ENCODE results near the gene ANAPC16. TPM values are rescaled to one million over a fixed set of nuclear protein-coding genes. Genes with fewer than 3 reads are reported as not detected.
A peak's percentile ranks its signal among the peaks of the same experiment; 100 is the strongest.
"Not testable (repeated sequence)": the region's sequence is repeated elsewhere in the genome, so short reads cannot be mapped to it uniquely, and the experiment has no call there.

ANAPC16 gene
- total RNA-seq = 43.3 and 69.7 TPM in 2 replicates

DNA sequence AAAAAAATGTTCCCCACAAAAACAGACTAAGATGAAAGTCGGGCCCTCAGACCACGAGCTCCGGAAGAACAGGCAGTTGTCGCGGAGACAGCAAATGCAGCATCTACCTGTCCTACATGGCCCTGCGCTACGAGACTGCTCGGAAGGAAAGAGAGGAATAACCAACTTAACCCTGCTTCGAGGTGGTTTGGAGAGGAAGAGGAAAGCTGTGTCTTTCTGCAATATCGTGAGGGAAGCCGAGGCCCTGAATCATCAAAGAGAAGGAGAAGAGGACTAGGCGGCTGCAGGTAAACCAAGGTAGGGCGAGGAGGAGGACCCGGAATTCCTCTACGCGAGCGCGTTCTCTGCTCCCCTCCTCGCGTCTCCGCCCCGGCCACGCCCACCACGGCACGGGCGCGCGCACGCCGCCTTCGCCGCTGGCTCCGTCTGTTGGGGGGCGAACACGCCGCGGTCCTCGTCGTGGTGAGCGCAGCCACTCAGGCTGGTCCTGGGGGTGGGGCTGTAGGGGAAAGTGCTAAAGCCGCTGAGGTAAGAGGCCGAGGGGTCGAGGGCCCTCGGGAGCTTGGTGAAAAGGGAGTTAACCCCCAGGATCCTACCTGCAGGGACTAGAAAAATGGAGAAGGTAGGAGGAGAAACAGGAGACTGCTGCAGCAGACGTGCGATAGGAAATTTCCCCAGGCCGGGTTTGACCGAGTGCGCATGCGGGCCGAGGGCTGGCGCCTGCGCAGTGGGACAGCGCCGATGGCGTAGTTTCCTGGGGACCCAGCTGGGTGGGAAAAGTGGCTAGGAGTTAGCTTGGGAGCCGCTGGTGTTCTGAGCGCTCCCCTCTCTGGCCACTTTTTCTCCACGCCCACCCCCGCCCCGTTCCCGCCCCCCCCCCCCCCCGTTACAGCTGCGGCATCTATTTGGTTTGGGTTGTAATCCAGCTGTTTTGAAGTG is at the start of gene ANAPC16, which contains the start of gene ASCC1:
Gene ANAPC16 (plus strand): TSS at position 402 of the 939 bp plus-strand sequence. CDS start 7,903 bp downstream, outside the sequence.
Gene ASCC1 (minus strand): TSS at position 666 of the 939 bp plus-strand sequence. CDS start 2,978 bp downstream, outside the sequence.
- peak; percentile 79 to 91 for DNase-seq (ENCODE audit: low read depth in 2 of 2)

DNA sequence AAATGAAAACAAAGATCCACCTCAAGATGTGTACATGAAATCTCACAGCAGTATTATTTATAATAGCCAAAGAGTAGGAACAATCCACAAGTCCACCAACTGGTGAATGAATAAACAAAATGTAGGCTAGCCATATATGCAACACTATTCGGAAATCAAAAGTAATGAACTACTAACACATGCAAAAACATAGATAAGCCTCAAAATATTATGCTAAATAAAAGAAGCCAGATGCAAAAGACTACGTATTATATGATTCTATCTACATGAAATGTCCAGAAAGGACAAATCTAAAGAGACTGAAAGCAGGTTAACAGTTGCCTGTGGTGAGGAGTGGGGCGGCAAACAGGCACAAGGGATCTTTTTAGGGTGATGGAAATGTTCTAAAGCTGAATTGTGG is 48.7 kb upstream of the ANAPC16 start:
- DNase-seq (ENCODE audit: low read depth in 2 of 2) = no peak

DNA sequence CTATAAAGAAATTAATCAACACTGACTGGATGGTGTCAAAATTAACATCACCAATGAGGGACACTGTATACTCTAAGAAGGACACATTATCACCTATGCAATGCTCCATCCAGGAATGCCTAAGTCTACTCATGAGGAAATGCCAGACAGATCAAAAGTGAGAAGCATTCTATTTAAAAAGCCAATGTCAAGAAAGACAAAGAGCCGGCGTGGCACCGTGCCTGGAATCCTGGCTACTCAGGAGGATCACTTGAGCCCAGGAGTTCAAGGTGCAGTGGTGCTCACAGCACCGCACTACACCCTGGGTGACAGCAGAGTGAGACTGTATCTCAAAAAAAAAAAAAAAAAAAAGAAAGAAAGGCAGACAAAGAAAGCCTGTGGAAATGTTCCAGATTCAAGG is 45.5 kb upstream of the ANAPC16 start:
- peak in 1 of 2 donors; percentile 29 for DNase-seq (ENCODE audit: low read depth in 2 of 2)

DNA sequence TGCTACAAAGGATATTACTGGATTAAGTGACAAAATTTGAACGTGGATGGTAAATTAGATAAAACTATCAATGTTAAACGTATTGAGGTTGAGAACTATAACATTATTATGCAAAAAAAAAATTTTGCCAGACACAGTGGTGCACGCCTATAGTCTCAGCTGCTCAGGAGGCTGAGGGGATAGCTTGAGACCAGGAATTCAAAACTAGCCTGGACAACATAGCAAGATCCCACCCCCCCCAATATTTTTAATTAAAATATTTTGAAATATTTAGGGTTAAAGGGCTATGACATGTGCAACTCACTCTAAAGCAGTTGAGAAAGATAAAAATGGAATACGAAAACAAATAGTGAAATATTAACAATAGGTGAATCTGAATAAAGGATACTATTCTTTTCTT is 45.1 kb upstream of the ANAPC16 start:
- no peak for DNase-seq (ENCODE audit: low read depth in 2 of 2)

DNA sequence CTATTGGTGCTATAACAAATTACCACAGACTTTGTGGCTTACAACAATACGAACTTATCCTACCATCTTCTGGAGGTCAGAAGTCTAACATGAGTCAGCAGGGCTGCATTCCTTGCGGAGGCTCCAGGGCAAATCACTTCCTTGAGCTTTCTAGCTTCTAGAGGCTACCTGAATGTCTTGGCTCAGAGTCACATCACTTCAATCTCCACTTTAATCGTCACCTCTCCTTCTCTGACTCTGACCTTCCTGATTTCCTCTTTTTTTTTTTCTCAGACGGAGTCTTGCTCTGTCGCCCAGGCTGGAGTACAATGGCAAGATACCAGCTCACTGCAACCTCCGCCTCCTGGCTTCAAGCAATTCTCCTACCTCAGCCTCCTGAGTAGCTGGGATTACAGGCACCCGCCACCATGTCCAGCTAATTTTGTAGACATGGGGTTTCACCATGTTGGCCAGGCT is 44.6 kb upstream of the ANAPC16 start:
- DNase-seq (ENCODE audit: low read depth in 2 of 2) = peak in 1 of 2 donors; percentile 84

DNA sequence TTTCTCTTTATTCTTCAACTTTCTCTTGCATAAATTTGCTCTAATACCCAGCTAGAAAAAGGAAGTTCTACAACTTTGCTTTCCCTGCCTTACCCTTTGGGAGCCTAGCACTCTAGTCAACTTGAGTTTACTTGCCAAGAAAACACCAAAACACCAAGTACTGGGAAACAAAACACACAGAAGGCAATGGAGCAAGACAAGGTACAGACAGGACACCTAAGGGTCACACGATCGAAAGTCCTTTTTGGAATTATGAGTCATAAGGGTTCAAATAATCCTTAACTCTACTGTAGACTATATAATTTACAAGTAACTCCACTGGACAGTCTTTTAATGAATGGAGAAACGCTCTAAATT is 42.6 kb upstream of the ANAPC16 start:
- no peak for DNase-seq (ENCODE audit: low read depth in 2 of 2)

DNA sequence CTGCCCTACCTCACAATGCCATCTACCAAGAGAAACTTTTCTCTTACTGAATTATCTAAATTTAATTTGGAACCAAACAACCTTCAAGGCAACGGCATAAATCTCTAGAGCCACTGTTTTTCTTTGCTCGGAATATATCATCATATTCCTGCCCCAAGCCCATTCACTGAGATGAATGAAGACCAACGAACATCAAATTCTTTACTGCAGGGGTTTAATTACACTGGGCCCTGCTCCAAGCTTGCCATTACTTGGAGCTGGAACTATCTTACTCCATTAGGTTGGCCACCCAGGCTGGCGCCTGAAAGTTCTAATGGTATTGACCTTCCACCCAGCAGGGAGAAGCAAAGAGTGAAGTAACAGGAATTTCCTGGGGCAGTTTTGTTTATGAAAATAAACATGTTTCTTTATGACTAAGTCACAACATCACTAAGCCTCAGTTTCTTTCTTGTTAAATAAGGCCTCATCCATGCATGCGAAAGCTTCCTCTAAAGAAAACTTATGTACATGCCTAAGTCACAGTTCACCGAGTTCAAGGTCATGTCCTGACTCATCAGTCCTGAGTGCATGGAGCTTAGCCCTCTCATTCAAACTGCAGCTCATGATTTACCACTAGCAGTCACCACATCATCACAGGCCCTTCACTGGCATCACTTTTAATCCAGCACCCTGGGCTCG is 42.1 kb upstream of the ANAPC16 start:
- no peak for DNase-seq (ENCODE audit: low read depth in 2 of 2)

DNA sequence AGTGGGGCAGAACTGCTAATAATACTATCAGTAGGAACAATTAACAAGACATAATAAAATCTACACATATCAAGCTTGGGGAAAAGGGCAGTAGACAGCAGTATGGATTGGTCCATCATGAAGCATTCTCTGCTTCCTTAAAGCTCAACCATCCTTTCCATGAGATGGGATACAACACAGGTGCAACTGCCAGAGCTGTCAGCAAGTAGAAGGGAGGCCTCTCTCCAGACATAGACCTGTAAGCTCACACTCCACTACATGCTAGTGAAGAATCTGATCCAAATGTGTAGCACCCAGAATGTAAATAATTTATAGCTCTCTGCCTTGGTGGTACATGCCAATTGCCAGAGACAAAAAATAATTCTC is 41.5 kb upstream of the ANAPC16 start:
- DNase-seq (ENCODE audit: low read depth in 2 of 2) = no peak

DNA sequence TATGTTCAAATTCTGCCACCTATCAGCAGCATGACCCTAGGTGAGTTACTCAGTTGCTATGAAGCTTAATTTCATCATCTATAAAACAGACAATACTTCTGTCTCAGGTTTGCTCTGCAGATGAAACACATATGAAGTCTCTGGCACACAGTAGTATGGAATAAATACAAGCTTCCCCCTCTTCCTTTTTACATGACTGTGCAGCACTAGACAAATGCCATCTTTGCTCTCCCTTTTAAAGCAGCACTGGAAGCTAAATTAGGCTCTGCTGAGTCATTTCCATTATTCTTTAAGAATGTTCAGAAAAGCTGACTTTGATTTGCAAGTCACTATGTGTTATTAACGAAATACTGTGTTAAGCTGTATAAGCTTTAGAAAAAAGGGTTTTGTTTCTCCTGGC is 40.7 kb upstream of the ANAPC16 start:
- peak in 1 of 2 donors; percentile 53 for DNase-seq (ENCODE audit: low read depth in 2 of 2)

DNA sequence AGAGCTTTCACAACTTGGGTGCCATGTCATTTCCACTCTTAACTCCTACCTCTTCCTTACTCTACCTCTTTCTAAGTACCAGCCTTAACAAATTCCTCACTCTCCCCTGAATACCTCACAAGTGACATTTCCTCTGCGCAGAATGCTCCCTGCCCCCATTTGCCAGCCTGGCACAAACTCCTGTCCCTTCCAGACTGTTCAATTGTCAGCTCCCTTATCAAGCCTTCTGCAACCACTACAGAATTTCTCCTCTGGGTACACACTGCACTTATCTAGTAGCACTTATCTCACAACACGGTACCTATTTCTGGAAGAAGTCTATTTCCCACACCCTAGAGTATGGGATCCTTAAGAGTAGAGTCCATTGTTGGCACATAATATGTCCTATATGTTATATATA is 39.1 kb upstream of the ANAPC16 start:
- no peak for DNase-seq (ENCODE audit: low read depth in 2 of 2)

DNA sequence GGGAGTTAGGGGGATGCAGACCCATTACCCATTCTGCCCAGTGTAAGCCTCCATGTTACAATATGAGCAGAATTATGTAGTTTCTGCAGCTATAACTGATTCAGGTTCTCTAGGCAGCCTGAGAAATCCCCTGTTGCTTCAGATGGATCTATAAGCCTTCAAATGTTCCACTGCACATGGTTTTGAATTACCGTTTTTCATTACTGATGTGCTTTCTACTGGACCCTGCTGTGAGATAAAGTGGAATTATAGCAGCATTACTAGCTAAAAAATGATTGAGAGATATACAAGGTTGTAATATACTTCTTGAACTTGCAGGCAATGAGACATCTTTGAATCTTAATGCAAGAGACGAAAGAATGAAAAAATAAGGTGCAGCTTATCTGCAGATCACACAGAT is 38.4 kb upstream of the ANAPC16 start:
- no peak for DNase-seq (ENCODE audit: low read depth in 2 of 2)

DNA sequence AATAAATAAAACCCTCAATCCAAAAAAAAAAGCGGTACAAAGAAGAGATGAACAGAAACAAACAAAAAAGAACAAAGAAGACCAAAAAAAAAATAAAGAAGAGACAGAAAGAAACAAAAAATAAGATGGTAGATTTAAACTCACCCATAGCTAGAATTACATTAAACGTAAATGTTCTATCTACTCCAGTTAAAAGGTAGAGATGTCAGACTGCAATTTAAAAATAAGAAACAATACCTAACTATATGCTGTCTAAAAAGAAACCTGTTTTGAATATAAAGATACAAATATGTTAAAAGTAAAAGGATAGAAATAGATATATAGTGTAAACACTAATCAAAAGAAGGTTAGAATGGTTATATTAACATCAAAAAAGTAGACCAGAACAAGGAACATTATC is 31.7 kb upstream of the ANAPC16 start:
- no peak for DNase-seq (ENCODE audit: low read depth in 2 of 2)

DNA sequence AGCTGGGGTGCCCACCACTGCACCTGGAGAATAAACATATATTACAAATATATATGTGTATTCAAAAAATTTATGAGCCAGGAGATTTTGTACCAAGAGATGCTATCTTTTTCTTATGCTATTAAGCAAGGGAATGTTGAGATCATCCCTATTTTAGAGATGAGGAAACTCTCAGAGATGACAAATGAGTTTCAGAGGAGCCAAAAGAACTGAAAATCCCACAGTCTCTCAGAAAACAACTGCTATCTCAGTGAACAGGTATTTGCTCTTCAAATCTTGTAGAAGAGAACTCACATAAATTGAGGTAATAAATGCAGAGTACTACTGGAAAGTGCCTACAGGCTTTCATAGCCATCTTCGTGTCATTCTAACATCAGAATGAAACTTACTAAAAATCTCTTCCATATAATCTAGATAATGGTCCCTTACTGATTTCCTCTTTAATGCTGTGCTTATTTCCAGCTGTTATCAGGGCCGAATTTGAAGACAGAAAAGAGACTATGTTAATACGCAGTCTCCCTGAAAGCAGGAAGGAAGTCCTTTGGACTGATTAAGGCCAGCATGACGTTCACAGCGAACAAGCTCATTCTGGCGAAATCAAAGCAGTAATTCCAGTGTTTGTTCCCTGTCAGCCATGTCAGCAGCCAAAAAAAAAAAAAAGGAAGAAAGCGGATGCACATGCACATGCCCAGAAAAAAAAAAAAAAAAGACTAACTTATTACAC is 29.4 kb upstream of the ANAPC16 start:
- peak; percentile 68 to 71 for DNase-seq (ENCODE audit: low read depth in 2 of 2)

DNA sequence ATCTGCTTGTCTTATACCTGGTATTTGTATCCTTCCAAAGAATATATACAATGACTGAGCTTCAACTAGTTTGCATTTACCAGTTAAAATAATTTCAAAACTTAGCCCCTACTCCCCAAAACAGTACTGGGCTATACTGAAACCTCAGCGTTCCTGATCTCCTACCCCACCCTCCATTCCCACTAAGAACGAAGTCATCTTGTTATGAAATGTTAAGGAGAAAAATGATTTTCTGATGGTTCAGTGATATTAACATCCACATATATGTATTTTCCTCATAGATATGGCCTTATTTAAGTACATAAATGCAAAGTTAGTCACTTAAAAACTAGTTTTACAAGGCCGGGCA is 28.9 kb upstream of the ANAPC16 start:
- DNase-seq (ENCODE audit: low read depth in 2 of 2) = no peak

DNA sequence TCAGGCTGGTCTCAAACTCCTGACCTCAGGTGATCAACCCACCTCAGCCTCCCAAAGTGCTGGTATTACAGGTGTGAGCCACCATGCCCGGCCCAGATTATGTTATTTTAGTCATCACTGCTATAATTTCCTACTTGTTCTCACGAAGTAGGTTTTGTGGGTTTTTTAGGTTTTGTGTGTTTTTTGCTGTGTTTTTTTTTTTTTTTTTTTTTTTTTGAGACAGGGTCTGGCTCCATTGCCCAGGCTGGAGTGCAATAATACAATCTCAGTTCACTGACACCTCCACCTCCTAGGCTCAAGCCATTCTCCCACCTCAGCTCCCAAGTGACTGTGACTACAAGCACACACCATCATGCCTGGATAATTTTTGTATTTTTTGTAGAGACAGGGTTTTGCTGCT is 20.9 kb upstream of the ANAPC16 start:
- no peak for DNase-seq (ENCODE audit: low read depth in 2 of 2)

DNA sequence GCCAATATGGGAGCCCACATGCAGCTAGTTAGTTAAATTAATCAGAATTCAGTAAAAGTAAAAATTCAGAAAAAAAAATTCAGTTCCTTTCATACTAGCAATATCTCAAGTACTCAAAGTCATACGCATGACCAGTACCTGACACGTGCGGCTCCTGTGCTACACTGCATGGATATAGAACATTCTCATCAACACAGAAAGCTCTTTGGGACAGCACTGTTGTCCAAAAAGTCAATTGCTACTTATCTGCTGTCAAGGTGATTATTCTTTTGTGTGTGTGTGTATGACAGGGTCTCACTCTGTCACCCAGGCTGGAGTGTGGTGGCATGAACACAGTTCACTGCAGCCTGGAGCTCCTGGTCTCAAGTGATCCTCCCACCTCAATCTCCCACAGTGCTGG is 14.9 kb upstream of the ANAPC16 start:
- DNase-seq (ENCODE audit: low read depth in 2 of 2) = no peak

DNA sequence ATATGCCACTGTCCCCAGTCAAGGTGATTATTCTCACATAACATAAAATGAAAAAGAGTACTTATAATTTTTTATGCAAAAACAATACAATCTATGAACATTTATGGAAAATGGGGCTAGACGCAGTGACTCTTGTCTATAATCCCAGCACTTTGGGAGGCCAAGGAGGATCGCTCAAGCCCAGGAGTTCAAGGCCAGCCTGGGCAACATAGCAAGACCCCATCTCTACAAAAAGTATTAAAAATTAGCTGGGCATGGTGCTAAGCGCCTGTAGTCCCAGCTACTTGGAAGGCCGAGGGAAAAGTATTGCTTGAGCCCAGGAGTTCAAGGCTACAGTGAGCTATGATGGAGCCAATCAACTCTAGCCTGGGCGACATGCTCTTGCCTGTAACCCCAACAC is 14.5 kb upstream of the ANAPC16 start:
- no peak for DNase-seq (ENCODE audit: low read depth in 2 of 2)

DNA sequence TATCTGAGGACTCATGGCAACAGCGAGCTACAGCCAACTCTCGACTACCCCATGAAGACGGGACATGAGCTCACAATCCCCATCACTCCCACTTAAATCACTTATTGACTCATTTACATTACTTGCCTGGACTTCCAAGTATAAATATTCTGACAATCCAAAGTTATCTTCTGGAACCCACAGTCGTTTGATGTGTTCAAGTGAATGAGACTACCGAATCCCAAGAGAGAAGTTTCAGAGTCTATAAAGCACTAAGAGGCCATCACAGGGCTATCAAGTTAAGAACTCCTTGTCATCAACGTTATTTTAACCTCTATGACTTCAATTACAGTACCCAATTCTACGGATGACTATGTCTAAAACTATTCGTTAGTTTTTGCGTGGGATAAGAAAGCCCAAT is 11.5 kb upstream of the ANAPC16 start:
- DNase-seq (ENCODE audit: low read depth in 2 of 2) = no peak

DNA sequence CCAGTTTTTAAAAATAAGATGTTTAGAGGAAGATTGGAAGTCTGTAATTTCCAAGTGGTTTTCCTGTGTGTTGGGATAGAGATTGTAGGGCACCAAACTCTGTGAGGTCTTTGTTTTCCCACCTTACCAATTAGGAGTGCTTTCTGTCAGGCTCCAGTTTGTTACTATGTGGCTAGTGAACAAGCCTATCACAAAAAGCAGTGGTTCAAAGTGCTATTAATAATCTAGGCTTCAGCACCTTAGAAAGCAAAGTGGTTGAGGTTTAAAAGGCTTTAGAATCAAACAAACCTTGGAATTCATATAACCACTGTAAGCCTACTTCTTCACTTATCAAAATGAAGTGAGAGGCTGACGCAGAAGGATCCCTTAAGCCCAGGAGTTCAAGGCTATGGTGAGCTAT is 11.1 kb upstream of the ANAPC16 start:
- no peak for DNase-seq (ENCODE audit: low read depth in 2 of 2)

DNA sequence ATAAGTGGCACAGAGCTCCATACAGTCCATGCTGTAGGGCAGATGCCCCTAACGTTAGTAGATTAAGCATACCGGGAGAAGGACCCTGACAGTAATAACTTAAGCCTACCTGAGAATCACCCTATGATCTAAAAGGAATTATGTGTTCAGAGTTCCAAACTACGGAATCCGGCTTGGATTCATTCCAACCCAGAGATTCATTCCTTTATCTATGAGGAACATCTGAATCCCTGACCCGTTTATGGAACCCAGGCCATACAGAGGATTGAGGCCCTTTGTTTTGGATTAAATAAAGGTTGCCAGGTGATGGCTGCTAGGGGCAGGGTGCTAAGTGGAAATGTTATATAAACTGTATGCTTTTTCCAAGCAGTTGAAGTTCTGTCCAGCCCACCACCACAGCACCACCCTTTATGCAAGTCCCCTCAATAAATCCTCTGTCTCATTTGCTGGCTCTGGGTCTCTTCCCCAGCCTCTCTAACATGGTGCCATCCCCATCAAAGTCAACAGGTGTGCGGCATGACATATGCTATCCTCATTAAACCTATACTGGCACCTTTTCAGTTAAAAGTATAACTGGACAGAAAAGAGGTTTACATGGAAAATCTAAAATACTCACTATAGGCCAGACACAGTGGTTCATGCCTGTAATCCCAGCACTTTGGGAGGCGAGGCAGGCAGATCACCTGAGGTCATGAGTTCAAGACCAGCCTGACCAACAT is 9.1 kb upstream of the ANAPC16 start:
- no peak for DNase-seq (ENCODE audit: low read depth in 2 of 2)

DNA sequence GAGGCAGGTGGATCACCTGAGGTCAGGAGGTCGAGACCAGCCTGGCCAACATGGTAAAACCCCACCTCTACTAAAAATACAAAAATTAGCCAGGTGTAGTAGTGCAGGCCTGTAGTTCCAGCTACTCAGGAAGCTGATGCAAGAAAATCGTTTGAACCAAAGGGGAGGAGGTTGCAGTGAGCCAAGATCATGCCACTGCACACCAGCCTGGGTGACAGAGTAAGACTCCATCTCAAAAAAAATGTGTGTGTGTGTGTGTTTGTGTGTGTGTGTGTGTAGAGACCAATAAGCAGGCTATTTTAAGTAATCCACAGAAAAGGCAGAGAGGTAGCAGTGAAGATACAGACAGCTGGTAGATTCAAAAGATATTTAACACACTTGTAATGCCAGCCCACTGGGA is 7.3 kb upstream of the ANAPC16 start:
- not testable (repeated sequence) for DNase-seq (ENCODE audit: low read depth in 2 of 2)

Measured in dermis microvascular lymphatic vessel endothelial cell (primary cell).